ENCODE data around the gene DAGLA.

DAGLA gene

GRCh38 chr11:61690706-61691379 lies 10.7 kb downstream of the DAGLA start:
- no peak for DNase-seq (ENCODE audit: low read depth, low spot score)

DNA sequence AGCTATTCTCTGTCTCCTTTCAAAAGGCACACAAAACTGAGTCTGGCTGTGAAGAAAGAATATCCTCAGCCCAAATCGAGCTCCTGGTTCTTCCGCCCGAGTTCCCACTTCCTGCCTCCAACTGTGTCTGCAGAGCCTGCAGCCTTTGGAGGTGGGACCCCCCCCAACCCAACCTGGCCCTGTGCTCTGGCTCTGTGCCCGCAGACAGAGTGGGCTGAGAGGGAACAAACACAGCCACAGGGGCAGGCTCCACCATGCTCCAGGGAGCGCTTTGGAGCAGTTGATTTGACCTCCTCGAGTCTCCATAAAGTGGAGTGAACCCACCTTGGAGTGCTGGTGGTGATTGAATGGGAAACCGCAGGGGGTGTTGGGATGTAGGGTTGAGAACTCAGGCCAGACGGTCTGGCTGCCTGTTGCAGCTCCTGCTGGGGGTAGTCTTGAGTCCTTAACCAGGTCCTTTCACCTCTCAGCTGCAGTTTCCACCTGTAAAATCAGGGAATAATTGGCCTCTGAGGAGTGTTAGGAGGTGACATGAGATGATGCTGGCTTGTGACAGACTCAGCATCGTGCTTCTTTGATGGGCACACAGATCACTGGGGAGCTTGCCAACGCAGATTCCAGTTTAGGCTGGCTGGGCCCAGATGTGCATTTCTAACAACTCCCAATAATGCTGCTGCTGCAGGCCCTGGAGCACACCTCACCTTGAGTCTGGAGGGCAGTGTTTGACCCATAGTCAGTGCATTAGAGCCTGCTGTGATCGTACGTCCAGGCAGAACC lies 11.4 kb downstream of the DAGLA start:
- DNase-seq (ENCODE audit: low read depth, low spot score) = no peak

GRCh38 chr11:61693922-61694601 lies 13.9 kb downstream of the DAGLA start:
- no peak for DNase-seq (ENCODE audit: low read depth, low spot score)

- no peak for DNase-seq (ENCODE audit: low read depth, low spot score)
Measured at GRCh38 chr11:61694602-61694939, 14.4 kb downstream of the DAGLA start.

DNA sequence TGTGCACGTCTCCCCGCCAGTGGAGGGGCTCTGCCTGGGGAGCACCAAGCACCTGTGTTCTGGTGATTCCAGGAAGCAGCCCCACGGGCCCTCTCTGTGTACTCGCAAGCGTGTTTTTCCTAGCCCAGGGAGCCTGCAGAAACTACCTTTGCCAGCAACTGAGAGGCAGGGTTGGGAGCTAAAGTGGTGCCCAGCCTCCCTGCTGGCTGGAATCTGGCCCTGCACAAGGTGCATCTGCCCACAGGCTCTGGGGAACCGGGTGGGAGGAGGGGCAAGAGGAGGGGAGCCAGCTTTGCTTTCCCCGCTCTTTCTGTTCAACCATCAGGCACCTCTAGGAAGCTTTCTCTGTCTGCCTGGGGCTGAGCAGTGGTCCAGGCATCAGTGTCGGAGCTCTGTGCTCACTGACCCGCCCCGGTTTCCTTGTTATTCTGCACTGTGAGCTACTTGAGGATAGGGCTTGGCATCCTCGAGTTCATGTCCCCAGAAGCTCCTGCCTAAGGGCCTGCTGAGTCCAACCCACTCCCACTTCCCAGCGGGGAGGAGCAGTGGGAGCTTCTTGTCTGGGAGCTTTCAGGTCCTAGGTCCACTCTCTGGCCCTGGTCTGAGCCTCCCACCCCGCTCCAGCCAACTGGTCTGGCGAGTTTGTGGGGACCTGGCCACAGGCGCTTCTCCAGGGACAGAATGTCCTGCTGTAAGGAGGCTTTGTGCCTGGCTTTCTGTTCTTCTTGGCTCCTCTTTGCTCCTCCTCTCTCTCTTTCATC lies 14.9 kb downstream of the DAGLA start:
- DNase-seq (ENCODE audit: low read depth, low spot score) = peak; percentile 46

GRCh38 chr11:61695917-61696316 lies 15.7 kb downstream of the DAGLA start:
- peak; percentile 90 for DNase-seq (ENCODE audit: low read depth, low spot score)

DNA sequence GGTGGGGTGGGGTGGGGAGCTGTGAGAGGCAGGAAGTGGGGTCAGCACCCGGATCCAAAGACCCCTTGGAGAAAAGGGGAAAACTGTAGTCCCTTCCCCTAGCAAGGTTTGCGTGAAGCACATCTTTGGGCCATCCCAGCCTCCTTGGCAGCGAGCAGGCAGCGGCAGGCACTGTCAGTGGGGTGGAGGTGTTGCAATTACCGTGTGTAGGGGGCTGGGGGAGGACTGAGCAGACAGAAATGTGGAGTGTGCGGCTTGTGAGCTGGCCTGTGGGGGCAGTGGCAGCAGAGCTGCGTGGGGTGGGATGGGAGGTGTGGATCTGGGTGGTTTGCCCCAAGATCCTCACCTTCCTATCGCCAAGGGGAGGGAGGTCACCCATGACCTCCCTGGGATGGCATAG lies 16.4 kb downstream of the DAGLA start:
- DNase-seq (ENCODE audit: low read depth, low spot score) = no peak

DNA sequence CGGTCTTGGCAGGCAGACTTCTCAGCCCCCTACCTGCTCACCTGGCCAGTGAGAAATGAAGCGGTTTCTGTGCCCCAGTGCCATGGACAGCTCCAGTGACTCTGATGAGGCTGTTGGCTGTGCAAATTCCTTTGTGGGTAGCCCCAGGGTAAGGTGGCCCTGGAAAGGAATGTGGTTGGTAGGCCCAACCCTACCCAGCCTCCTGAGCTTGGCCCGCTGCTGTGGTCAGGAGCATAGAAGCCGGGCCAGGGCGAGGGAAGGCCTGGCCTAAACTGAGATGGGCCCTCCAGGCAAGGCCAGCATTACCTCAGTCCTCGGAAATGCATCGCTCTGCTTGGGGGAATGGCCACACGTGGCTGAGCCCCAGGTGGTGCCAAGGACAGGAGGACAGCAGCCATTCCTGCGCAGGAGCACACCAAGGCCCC lies 16.9 kb downstream of the DAGLA start:
- peak; percentile 81 for DNase-seq (ENCODE audit: low read depth, low spot score)

- no peak for DNase-seq (ENCODE audit: low read depth, low spot score)
Measured at GRCh38 chr11:61697764-61698163, 17.6 kb downstream of the DAGLA start.

GRCh38 chr11:61698173-61698948 lies 18.2 kb downstream of the DAGLA start:
- no peak for DNase-seq (ENCODE audit: low read depth, low spot score)

DNA sequence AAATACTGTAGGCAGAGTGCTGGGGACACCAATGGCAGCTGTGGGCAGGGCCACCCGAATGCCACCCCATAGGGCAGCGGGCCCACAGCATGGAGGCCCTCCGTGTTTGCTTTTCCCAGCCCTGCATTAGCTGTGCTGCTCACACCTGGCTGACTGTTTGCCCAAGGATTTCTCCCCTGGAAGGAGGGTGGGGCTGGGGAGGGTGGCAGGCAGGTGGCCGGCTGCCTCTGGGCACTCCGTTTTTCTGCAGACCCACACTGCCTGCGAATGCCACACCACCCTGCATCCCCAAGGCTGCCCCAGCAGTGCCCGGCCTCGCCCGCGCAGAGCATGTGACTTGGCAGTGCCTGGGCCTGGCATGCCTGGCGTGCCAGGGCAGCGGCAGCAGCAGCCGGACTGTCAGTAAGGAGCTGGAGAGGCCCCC lies 19.6 kb downstream of the DAGLA start:
- DNase-seq (ENCODE audit: low read depth, low spot score) = no peak

DNA sequence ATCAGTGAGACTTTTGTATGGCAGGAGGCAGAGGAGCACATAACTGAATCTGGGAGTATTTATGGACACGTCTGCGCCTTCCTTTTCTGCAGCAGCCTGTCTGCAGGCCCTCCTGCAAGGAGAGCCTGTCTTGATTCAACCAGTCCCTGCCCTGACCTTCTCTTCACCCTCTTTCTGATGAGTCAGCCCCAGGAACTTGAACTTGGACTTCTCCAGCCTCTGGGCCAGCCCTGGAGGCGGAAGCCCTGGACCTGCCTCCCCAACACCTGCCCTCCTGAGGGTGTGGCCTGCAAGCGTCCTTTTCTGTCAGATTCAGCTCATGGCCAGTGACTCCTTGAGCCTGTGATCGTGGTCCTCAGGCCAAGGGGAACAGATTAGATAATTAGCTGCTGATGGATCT lies 20.0 kb downstream of the DAGLA start:
- DNase-seq (ENCODE audit: low read depth, low spot score) = peak; percentile 55

DNA sequence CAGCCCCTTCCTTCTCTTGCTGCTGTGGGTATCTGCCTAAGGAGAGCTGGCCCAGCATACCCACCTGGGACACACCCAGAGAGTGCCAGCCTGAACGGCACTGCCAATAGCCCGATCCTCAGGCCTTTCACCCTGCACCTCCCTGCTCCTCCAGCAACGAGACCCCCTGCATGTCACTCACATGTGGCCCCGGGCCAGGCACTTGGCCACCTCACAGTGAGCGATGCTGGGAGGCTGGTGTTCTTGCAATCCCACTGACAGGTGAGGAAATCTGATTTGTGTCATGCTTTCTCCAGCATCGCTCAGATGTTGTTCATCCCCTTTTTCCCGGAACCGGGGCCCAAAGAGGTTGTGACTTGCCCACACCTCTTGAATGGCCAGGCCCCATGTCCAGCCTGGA lies 20.5 kb downstream of the DAGLA start:
- DNase-seq (ENCODE audit: low read depth, low spot score) = no peak

GRCh38 chr11:61701242-61701886 lies 21.2 kb downstream of the DAGLA start:
- peak; percentile 45 for DNase-seq (ENCODE audit: low read depth, low spot score)

GRCh38 chr11:61702701-61703312 lies 22.6 kb downstream of the DAGLA start:
- no peak for DNase-seq (ENCODE audit: low read depth, low spot score)

GRCh38 chr11:61704838-61705237 lies 24.6 kb downstream of the DAGLA start:
- no peak for DNase-seq (ENCODE audit: low read depth, low spot score)

- DNase-seq (ENCODE audit: low read depth, low spot score) = no peak
Measured at GRCh38 chr11:61706452-61707400, 26.5 kb downstream of the DAGLA start.

GRCh38 chr11:61707574-61707973 lies 27.4 kb downstream of the DAGLA start:
- DNase-seq (ENCODE audit: low read depth, low spot score) = no peak

DNA sequence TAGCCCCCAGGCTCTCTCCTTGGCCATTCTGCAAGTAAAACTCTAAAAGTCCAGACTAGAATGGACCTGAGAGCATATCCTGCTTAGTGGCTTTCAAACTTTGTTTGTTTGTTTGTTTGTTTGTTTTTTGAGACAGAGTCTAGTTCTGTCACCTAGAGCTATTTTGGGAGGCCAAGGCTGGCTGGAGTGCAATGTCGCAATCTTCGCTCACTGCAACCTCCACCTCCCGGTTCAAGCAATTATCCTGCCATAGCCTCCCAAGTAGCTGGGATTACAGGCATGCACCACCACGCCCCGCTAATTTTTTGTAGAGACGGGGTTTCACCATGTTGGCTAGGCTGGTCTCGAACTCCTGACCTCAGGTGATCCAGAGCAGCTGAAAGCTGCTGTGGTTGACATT lies 28.9 kb downstream of the DAGLA start:
- no peak for DNase-seq (ENCODE audit: low read depth, low spot score)

Data from astrocyte of the hippocampus (primary cell).